ENCODE measurements around the gene CD80. TPM values are rescaled to one million over a fixed set of nuclear protein-coding genes. Genes with fewer than 3 reads are reported as not detected.
"Not testable (repeated sequence)": the region's sequence is repeated elsewhere in the genome, so short reads cannot be mapped to it uniquely, and the experiment has no call there.

CD80 gene
- total RNA-seq, 2 donors from 2014 or later: 0.10 to 0.21 TPM

GRCh38 chr3:119586733-119587172, 27.3 kb upstream of the CD80 start:
- intact Hi-C loops (cut with DNase I): no loop called here
- DNase-seq: no peak
- ATAC-seq: no peak

- intact Hi-C loops (cut with DNase I): no loop called here
- ATAC-seq: no peak
- DNase-seq: no peak
Observed at GRCh38 chr3:119585856-119586570, 26.6 kb upstream of the CD80 start.

GRCh38 chr3:119585208-119585607, 25.8 kb upstream of the CD80 start:
- no peak for ATAC-seq
- intact Hi-C loops (cut with DNase I): no loop called here
- DNase-seq: no peak

- DNase-seq (no peak), ATAC-seq (no peak)
- intact Hi-C loops (cut with DNase I): loop anchor here in 1 of 2 donors (5.0 kb wide), 1 partner anchor 95 kb away; the partner anchor contains the start of gene COX17
Observed at GRCh38 chr3:119582178-119582577, 22.8 kb upstream of the CD80 start.

GRCh38 chr3:119580067-119580760, 20.8 kb upstream of the CD80 start:
- ATAC-seq (peak; percentile 64 to 77), DNase-seq (peak; percentile 40)
- intact Hi-C loops (cut with DNase I): loop anchor here in 1 of 2 donors (5.0 kb wide), 1 partner anchor 97 kb away; the partner anchor contains the start of gene COX17

GRCh38 chr3:119579366-119580066, 20.1 kb upstream of the CD80 start, which contains the start of gene ADPRH:
Gene ADPRH, plus strand, starts transcription at chr3:119579492. Its CDS starts 2,678 bp downstream, at chr3:119582170.
- DNase-seq (peak; percentile 89), ATAC-seq (peak; percentile 96 to 97)
- intact Hi-C loops (cut with DNase I): loop anchor here in 1 of 2 donors (2.0 to 5.0 kb wide), 2 partner anchors 59 to 98 kb away; partner anchors contain the start of gene COX17

GRCh38 chr3:119575507-119575906, 16.1 kb upstream of the CD80 start:
- intact Hi-C loops (cut with DNase I): no loop called here
- DNase-seq (no peak), ATAC-seq (no peak)

- peak; percentile 19 to 62 for ATAC-seq
- intact Hi-C loops (cut with DNase I): no loop called here
Observed at GRCh38 chr3:119571688-119572087, 12.3 kb upstream of the CD80 start.

GRCh38 chr3:119571230-119571629, 11.8 kb upstream of the CD80 start:
- intact Hi-C loops (cut with DNase I): no loop called here
- DNase-seq: no peak
- ATAC-seq: no peak

More at GRCh38 chr3:119571688-119572087, 12.3 kb upstream of the CD80 start:
- no peak for DNase-seq

- peak; percentile 47 to 78 for ATAC-seq
- no peak for DNase-seq
- intact Hi-C loops (cut with DNase I): no loop called here
Observed at GRCh38 chr3:119570229-119570628, 10.8 kb upstream of the CD80 start.

- ATAC-seq: no peak
- intact Hi-C loops (cut with DNase I): no loop called here
- DNase-seq: no peak
Observed at GRCh38 chr3:119569156-119569555, 9.7 kb upstream of the CD80 start.

GRCh38 chr3:119563334-119563733, 3.9 kb upstream of the CD80 start:
- intact Hi-C loops (cut with DNase I); ATAC-seq; DNase-seq: not testable (repeated sequence)

- intact Hi-C loops (cut with DNase I): no loop called here
- ATAC-seq: peak in 1 of 2 donors; percentile 59
- DNase-seq: no peak
Observed at GRCh38 chr3:119562307-119562961, 3.0 kb upstream of the CD80 start.

GRCh38 chr3:119560160-119560559, 746 bp upstream of the CD80 start:
- DNase-seq: no peak
- ATAC-seq: no peak
- intact Hi-C loops (cut with DNase I): no loop called here

- DNase-seq (no peak), ATAC-seq (no peak)
- intact Hi-C loops (cut with DNase I): no loop called here
Observed at GRCh38 chr3:119558626-119559317, 642 bp downstream of the CD80 start.

GRCh38 chr3:119557877-119558269, 1.5 kb downstream of the CD80 start:
- intact Hi-C loops (cut with DNase I): no loop called here
- ATAC-seq (no peak), DNase-seq (no peak)

GRCh38 chr3:119557192-119557876, 2.1 kb downstream of the CD80 start:
- intact Hi-C loops (cut with DNase I): no loop called here
- DNase-seq (no peak), ATAC-seq (no peak)

- no peak for ATAC-seq
- intact Hi-C loops (cut with DNase I): no loop called here
- no peak for DNase-seq
Observed at GRCh38 chr3:119555929-119556328, 3.5 kb downstream of the CD80 start.

Data from left cardiac atrium (tissue), 4 donors.